Testis (tissue), 3 donors: ENCODE measurements around the gene TMIGD1. TPM values are rescaled to one million over a fixed set of nuclear protein-coding genes. Genes with fewer than 3 reads are reported as not detected.
"Not testable (repeated sequence)": the region's sequence is repeated elsewhere in the genome, so short reads cannot be mapped to it uniquely, and the experiment has no call there.

Source experiments
- DNase-seq: peaks from one replicate; pipeline ENCODE4 v3.0.0-alpha.2; 2019
- H3K27ac ChIP-seq, 2 donors: fragments of 200-600 bp; sonication (generic); one replicate each; pipeline ENCODE4 v1.5.1; 2019
- H3K27me3 ChIP-seq: fragments of 200-600 bp; sonication (generic); one replicate; pipeline ENCODE4 v1.5.1; 2019
- H3K36me3 ChIP-seq: fragments of 200-600 bp; sonication (generic); one replicate; pipeline ENCODE4 v1.5.1; 2017; ENCODE audit warnings: low read depth; ENCODE audit errors: missing control alignments
- H3K4me1 ChIP-seq: fragments of 200-600 bp; sonication (generic); one replicate; pipeline ENCODE4 v1.5.1; 2019
- H3K4me3 ChIP-seq, 2 donors: fragments of 200-600 bp; sonication (generic); one replicate each; pipeline ENCODE4 v1.5.1; 2017 to 2019
- H3K9me3 ChIP-seq: fragments of 200-600 bp; sonication (generic); one replicate; pipeline ENCODE4 v1.5.1; 2017
- CTCF ChIP-seq, 3 experiments: fragments of 450-650 bp in 2 of 3; fragments of 200-600 bp in 1 of 3; sonication (generic) in 1 of 3; IDR thresholded peaks; one replicate each; pipeline ENCODE4 v1.5.1; 2016 to 2019; ENCODE audit warnings: antibody characterized with exemption in 3 of 3, mild to moderate bottlenecking in 2 of 3, moderate library complexity in 1 of 3
- POLR2A ChIP-seq: fragments of 450-650 bp; IDR thresholded peaks from one replicate; pipeline ENCODE4 v1.6.1; 2017; ENCODE audit warnings: antibody characterized with exemption, mild to moderate bottlenecking, moderate library complexity
- WGBS, 2 donors: methylation state at CpG; one replicate each; pipeline ENCODE4 v1.1.5; 2018; 5-methylcytosine and 5-hydroxymethylcytosine counted together
- intact Hi-C: fragments of 100-400 bp; cut with DNase I; formaldehyde crosslinking; loops from one replicate; pipeline ENCODE4 v1.15.1; 2023; ENCODE audit warnings: low total_unique reads
- polyA plus RNA-seq: library from polyadenylated mRNA; stranded (reverse); fragments of 350-450 nt; fragmentation: Illumina TruSeq; extraction: RNeasy Lipid Tissue Mini Kit (QIAGEN cat#74804); gene quantifications from one replicate; pipeline ENCODE4 v1.2.3, GENCODE V29; 2014; ENCODE audit warnings: low read depth, low replicate concordance; ENCODE audit not compliant: insufficient read depth
- total RNA-seq, 2 donors: library from RNA; depleted of rRNA; stranded (reverse); fragments of >200 nt; gene quantifications; one replicate each; pipeline ENCODE4 v1.2.3, GENCODE V29; 2016

Gene TMIGD1
- total and polyA plus RNA-seq, 3 donors from 2014 or later: not detected

GRCh38 chr17:30352240-30352814, 18.5 kb upstream of the TMIGD1 start:
- H3K27ac ChIP-seq: no peak overlapping the region
- WGBS, 2 donors: 84 to 87% methylated on average over 2 of the region's 2 CpGs
- no peaks in the 10 kb centered on the region for H3K9me3 ChIP-seq
- H3K4me3 ChIP-seq: no peak overlapping the region
- no peaks in the 10 kb centered on the region for H3K4me1 ChIP-seq
- H3K27me3 ChIP-seq: no peaks in the 10 kb centered on the region
- no peaks in the 10 kb centered on the region for H3K36me3 ChIP-seq
- intact Hi-C loops: no loop called here
- TF ChIP-seq POLR2A (no peak), CTCF (IDR thresholded peaks at IDR 0.05) (no peak)
- DNase-seq: no peak

GRCh38 chr17:30351735-30352134, 17.9 kb upstream of the TMIGD1 start:
- Histone ChIP-seq H3K27me3 (no peaks in the 10 kb centered on the region), H3K9me3 (no peaks in the 10 kb centered on the region), H3K4me3 (no peak overlapping the region), H3K27ac (no peak overlapping the region), H3K4me1 (no peaks in the 10 kb centered on the region), H3K36me3 (no peaks in the 10 kb centered on the region)
- 89 to 97% methylated on average over 2 of the region's 2 CpGs for WGBS, 2 donors
- DNase-seq: no peak
- no peak for TF ChIP-seq POLR2A
- TF ChIP-seq CTCF (IDR thresholded peaks at IDR 0.05): no peak
- intact Hi-C loops: no loop called here

GRCh38 chr17:30351263-30351662, 17.4 kb upstream of the TMIGD1 start:
- intact Hi-C loops, H3K27me3 ChIP-seq, H3K27ac ChIP-seq, H3K9me3 ChIP-seq, H3K4me3 ChIP-seq, DNase-seq, H3K36me3 ChIP-seq, H3K4me1 ChIP-seq: not testable (repeated sequence)
- WGBS, 2 donors: 85 to 98% methylated on average over 4 of the region's 4 CpGs

GRCh38 chr17:30349252-30349651, 15.4 kb upstream of the TMIGD1 start:
- 93 to 96% methylated on average over 1 of the region's 1 CpG for WGBS, 2 donors
- no peaks in the 10 kb centered on the region for H3K27me3 ChIP-seq
- no peak for TF ChIP-seq POLR2A
- no peak overlapping the region for H3K27ac ChIP-seq
- H3K9me3 ChIP-seq: no peaks in the 10 kb centered on the region
- H3K4me3 ChIP-seq: no peak overlapping the region
- no peak for DNase-seq
- intact Hi-C loops: no loop called here
- no peaks in the 10 kb centered on the region for H3K36me3 ChIP-seq
- peaks cover 12% of the 10 kb centered on the region for H3K4me1 ChIP-seq

GRCh38 chr17:30347488-30347887, 13.6 kb upstream of the TMIGD1 start:
- H3K27ac ChIP-seq: no peak overlapping the region
- intact Hi-C loops: no loop called here
- H3K4me3 ChIP-seq: no peak overlapping the region
- DNase-seq: no peak
- H3K27me3 ChIP-seq: no peaks in the 10 kb centered on the region
- 63 to 81% methylated on average over 4 of the region's 4 CpGs for WGBS, 2 donors
- H3K36me3 ChIP-seq: no peaks in the 10 kb centered on the region
- TF ChIP-seq CTCF (IDR thresholded peaks at IDR 0.05): no peak
- no peak for TF ChIP-seq POLR2A
- H3K9me3 ChIP-seq: no peaks in the 10 kb centered on the region
- H3K4me1 ChIP-seq: peaks cover 21% of the 10 kb centered on the region

- Histone ChIP-seq H3K27ac (no peak overlapping the region), H3K9me3 (no peaks in the 10 kb centered on the region), H3K4me3 (no peak overlapping the region), H3K36me3 (no peaks in the 10 kb centered on the region), H3K4me1 (peaks cover 21% of the 10 kb centered on the region), H3K27me3 (no peaks in the 10 kb centered on the region)
- 88 to 92% methylated on average over 3 of the region's 3 CpGs for WGBS, 2 donors
- intact Hi-C loops: no loop called here
- TF ChIP-seq POLR2A: no peak
- TF ChIP-seq CTCF (IDR thresholded peaks at IDR 0.05): no peak
- no peak for DNase-seq
Observed at GRCh38 chr17:30346221-30346795, 12.5 kb upstream of the TMIGD1 start.
